NCI-H82 treated with DMSO at 0.1 percent for 48 hours (cell line): Measurements from ENCODE around the gene UPK3A.

ENCODE experiments used
- DNase-seq: peaks from one replicate; lab custom pipeline; 2025; ENCODE audit not compliant: unreplicated experiment; lab: John Stamatoyannopoulos, UW

Gene UPK3A

GRCh38 chr22:45308391-45308956, 23.7 kb downstream of the UPK3A start:
- DNase-seq = no peak

- DNase-seq = no peak
These were observed 24.2 kb downstream of the UPK3A start for GRCh38 chr22:45308957-45309421.

GRCh38 chr22:45309422-45310227, 24.9 kb downstream of the UPK3A start, which contains the start of gene FAM118A:
Gene FAM118A (plus strand): TSS chr22:45309934. CDS start chr22:45322380, 12,446 bp downstream.
- peak; percentile 56 for DNase-seq

- DNase-seq = no peak
These were observed 25.7 kb downstream of the UPK3A start for GRCh38 chr22:45310331-45310976.

GRCh38 chr22:45310977-45311531, 26.3 kb downstream of the UPK3A start:
- DNase-seq = no peak

GRCh38 chr22:45312415-45312814, 27.7 kb downstream of the UPK3A start:
- DNase-seq = no peak

- DNase-seq = no peak
These were observed 28.1 kb downstream of the UPK3A start for GRCh38 chr22:45312856-45313255.

- DNase-seq = no peak
These were observed 29.4 kb downstream of the UPK3A start for GRCh38 chr22:45314054-45314721.

- no peak for DNase-seq
These were observed 30.0 kb downstream of the UPK3A start for GRCh38 chr22:45314786-45315185.

- no peak for DNase-seq
These were observed 32.2 kb downstream of the UPK3A start for GRCh38 chr22:45316796-45317526.

- DNase-seq = no peak
These were observed 32.9 kb downstream of the UPK3A start for GRCh38 chr22:45317551-45318167.

- no peak for DNase-seq
These were observed 33.4 kb downstream of the UPK3A start for GRCh38 chr22:45318168-45318557.

GRCh38 chr22:45318558-45319323, 34.0 kb downstream of the UPK3A start:
- no peak for DNase-seq

GRCh38 chr22:45319324-45319685, 34.6 kb downstream of the UPK3A start:
- no peak for DNase-seq

GRCh38 chr22:45320357-45320976, 35.7 kb downstream of the UPK3A start:
- DNase-seq = no peak

GRCh38 chr22:45321827-45322226, 37.1 kb downstream of the UPK3A start:
- DNase-seq = no peak

- no peak for DNase-seq
These were observed 38.2 kb downstream of the UPK3A start for GRCh38 chr22:45322873-45323525.

GRCh38 chr22:45323695-45324094, 38.9 kb downstream of the UPK3A start:
- DNase-seq = no peak
